AG04449 (cell line): Measurements from ENCODE around the gene FUCA2.

Experiments used
- CTCF ChIA-PET: fragments of 350-600 bp; formaldehyde crosslinking; extraction: SDS; loops from one replicate; lab custom pipeline; 2021; ENCODE audit warnings: antibody characterized with exemption; lab: Yijun Ruan, JAX
- POLR2A ChIA-PET: fragments of 400-600, 350-600 bp; formaldehyde crosslinking; extraction: SDS; loops from one replicate; lab custom pipeline; 2020; ENCODE audit warnings: antibody characterized with exemption, inconsistent platforms; lab: Yijun Ruan, JAX
- DNase-seq: peaks from one replicate; pipeline ENCODE4 v3.0.0-alpha.2; 2010; ENCODE audit warnings: low read depth, low spot score
- H3K4me3 ChIP-seq: 2 replicates; pipeline ENCODE4 v1.5.1; 2011; ENCODE audit warnings: low read depth, mild to moderate bottlenecking, control low read depth, low read length
- TF ChIP-seq, protein P1 (sequence below): IDR thresholded peaks from one replicate; pipeline ENCODE4 v1.5.1; 2011; ENCODE audit warnings: mild to moderate bottlenecking, moderate library complexity, low read length, control low read depth, inconsistent platforms; ENCODE audit not compliant: insufficient read depth; ENCODE audit errors: missing control alignments

Gene FUCA2

DNA sequence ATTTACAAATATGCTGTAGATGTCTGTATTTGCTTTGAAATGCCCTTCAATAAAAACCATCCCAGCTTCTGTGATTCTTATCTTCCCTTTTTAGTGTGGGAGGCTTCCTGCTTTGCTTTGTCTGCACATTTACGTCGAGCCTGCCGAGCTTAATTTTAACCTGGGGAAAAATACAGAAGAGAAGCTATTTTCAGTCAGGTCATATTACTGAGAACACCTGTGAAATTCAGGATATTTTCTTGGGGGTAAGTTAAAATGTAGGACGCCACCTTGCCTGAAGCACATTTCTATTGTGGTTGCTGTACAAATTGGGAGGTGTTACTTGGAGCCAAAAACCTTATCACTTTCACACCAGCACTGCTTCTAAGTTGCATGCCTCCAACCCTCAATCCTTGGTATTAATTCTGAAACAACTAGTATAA, 43.6 kb upstream of the FUCA2 start:
- ChIA-PET CTCF (interaction anchor here (2.7 kb wide), 1 partner anchor 458 kb away, joined by 9 read pairs; no protein-coding TSS in a partner anchor), POLR2A (no interaction called here)
- no peak overlapping the region for H3K4me3 ChIP-seq
- TF ChIP-seq, protein P1, sequence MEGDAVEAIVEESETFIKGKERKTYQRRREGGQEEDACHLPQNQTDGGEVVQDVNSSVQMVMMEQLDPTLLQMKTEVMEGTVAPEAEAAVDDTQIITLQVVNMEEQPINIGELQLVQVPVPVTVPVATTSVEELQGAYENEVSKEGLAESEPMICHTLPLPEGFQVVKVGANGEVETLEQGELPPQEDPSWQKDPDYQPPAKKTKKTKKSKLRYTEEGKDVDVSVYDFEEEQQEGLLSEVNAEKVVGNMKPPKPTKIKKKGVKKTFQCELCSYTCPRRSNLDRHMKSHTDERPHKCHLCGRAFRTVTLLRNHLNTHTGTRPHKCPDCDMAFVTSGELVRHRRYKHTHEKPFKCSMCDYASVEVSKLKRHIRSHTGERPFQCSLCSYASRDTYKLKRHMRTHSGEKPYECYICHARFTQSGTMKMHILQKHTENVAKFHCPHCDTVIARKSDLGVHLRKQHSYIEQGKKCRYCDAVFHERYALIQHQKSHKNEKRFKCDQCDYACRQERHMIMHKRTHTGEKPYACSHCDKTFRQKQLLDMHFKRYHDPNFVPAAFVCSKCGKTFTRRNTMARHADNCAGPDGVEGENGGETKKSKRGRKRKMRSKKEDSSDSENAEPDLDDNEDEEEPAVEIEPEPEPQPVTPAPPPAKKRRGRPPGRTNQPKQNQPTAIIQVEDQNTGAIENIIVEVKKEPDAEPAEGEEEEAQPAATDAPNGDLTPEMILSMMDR = no peak
- DNase-seq = no peak

DNA sequence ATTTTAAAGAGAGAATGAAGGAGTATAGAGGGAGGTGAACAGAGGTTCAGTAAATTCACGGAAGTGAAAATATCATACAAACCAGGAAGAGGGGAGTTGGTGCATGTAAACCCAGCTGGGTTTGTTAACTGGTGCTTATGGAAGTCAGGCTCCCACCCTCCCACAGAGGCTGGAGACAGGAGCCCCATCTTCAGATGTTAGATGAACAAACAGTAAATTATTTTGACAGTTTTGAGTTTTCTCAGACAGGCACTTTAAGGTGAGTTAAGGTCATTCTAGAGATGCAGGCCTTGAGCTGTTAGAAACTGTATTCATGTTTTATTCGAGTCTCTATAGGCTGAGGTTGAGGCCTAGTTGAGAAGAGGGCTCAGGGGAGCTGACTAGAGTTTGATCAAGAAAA, 41.8 kb upstream of the FUCA2 start:
- TF ChIP-seq, protein P1 = no peak
- H3K4me3 ChIP-seq = no peak overlapping the region
- no peak for DNase-seq
- CTCF ChIA-PET = no interaction called here
- POLR2A ChIA-PET = no interaction called here

DNA sequence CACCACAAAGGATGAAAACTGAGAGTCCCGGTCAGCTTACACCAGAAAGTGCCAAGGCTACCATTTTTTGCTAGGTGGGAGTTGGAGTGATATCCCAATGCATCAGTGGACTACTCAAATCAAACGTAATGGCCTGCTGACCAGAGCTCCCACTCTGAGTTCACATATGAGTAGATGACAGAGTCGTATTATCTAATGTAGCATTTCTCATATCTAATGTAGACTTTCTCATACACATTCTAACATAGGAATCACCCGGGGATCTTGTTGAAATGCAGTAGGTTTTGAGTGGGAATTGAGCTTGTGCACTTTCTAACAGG, 38.4 kb upstream of the FUCA2 start:
- DNase-seq = no peak
- TF ChIP-seq, protein P1 = no peak
- POLR2A ChIA-PET = no interaction called here
- no peak overlapping the region for H3K4me3 ChIP-seq
- CTCF ChIA-PET = interaction anchor here (1.6 kb wide), 1 partner anchor 26 kb away, joined by 5 read pairs; no protein-coding TSS in a partner anchor

DNA sequence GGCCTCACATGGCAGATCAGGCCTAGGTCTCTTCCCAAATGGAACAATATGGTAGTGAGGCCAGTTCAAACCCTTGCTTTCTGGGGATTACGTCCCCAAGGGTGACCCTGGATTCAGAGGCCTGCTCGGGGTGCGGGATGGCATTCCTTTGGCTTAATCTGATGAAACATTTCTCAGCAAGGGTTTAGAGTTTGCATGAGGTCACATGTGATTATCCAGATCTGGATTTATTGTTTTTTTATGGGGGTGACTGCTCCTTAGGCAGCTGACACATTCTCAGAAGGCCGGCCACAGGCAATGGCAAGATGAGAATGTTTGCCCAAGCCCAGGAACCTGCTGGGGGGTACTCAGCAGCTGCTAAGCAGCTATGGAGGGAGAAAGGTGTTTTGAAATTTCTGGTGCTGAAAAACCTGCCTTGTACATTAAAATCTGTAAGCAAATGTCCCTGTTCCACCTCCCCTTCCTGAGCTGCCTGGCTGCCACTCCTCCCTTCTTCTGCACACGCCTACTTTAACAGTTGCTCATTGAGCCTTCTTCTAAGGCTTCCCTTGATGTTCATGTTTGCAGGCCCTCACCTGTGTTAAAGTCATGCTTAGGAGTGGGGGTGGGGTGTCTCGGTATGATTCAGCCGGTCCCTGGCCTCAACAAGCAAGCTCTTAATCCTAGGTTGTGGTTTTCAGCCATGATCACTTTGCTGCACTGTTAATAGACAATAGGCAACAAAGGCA, 37.9 kb upstream of the FUCA2 start:
- ChIA-PET POLR2A (no interaction called here), CTCF (interaction anchor here (1.6 kb wide), 1 partner anchor 26 kb away, joined by 5 read pairs; no protein-coding TSS in a partner anchor)
- DNase-seq = no peak
- H3K4me3 ChIP-seq = no peak overlapping the region
- TF ChIP-seq, protein P1 = no peak

DNA sequence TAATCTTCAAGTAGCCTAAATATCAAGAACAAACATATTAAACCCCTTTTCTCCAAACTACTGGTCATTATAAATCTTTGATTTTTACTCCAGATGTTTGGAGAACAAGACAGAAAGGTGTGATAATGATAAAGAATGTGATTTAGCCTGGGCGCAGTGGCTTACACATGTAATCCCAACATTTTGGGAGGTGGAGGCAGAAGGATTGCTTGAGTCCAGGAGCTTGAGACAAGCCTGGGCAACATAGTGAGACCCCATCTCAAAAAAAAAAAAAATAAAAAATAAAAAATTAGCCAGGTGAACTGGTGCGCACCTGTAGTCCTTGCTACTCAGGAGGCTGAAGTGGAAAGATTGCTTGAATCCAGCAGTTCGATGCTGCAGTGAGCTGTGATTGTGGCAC, 35.1 kb upstream of the FUCA2 start:
- no peak overlapping the region for H3K4me3 ChIP-seq
- POLR2A ChIA-PET = no interaction called here
- TF ChIP-seq, protein P1 = no peak
- CTCF ChIA-PET = interaction anchor here (0.7 to 3.0 kb wide), 3 partner anchors 11 to 768 kb away, joined by 3 to 11 read pairs (median 4); no protein-coding TSS in a partner anchor
- no peak for DNase-seq

DNA sequence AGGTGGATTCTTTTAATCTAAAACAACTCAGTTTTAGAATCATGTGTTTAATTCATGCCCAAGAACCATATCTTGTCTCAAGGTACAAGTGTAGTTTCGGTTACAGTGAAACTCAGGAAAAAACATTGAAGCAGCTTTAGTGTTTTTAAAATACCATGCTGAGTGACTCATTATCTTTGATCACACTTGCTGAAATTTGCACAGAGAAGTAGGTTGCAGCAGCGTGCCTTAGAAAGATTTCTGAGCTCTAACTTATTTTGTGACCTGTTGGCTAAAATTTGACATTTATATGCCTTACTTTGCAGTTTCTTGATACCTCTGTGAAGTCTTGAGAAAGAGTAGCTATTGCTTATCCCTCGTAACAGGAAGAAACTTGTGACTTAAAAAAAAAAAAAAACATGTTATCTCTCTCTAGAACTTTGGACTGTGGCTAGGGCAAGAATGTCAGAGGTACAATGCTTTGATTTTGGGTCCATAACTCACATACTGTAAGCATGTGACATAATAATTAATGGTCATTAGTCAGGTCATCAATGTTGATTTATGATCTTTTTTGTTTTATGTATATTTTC, 34.5 kb upstream of the FUCA2 start:
- POLR2A ChIA-PET = no interaction called here
- no peak overlapping the region for H3K4me3 ChIP-seq
- CTCF ChIA-PET = interaction anchor here (3.0 kb wide), 1 partner anchor 10 kb away, joined by 11 read pairs; no protein-coding TSS in a partner anchor
- TF ChIP-seq, protein P1 = no peak
- no peak for DNase-seq
